GM12878 (cell line): ENCODE data around the gene TRPT1. TPM values are rescaled to one million over a fixed set of nuclear protein-coding genes. Genes with fewer than 3 reads are reported as not detected.

Source experiments
- CHD2 ChIP-seq: IDR thresholded peaks from 2 replicates; pipeline ENCODE4 v1.6.1; 2011; ENCODE audit warnings: low read depth, low read length, improper control_type of control experiment, borderline replicate concordance
- EP300 ChIP-seq, 2 experiments: fragments of 150-350 bp in 1 of 2; IDR thresholded peaks; 2 replicates each; pipeline ENCODE4 v1.6.1; 2011 to 2012; ENCODE audit warnings: low read depth in 2 of 2, low read length in 2 of 2, borderline replicate concordance in 1 of 2, improper control_type of control experiment in 1 of 2, inconsistent platforms in 1 of 2; ENCODE audit not compliant: control insufficient read depth in 1 of 2
- FOXK2 ChIP-seq: fragments of 450-650 bp; IDR thresholded peaks from 2 replicates; pipeline ENCODE4 v1.6.1; 2017; ENCODE audit warnings: mild to moderate bottlenecking, moderate library complexity
- HSF1 ChIP-seq: fragments of 150-350 bp; IDR thresholded peaks from 2 replicates; pipeline ENCODE4 v1.6.1; 2014; ENCODE audit warnings: mild to moderate bottlenecking, low read depth, low read length
- IKZF2 ChIP-seq, 2 experiments: fragments of 450-650 bp; IDR thresholded peaks; 2 replicates each; pipeline ENCODE4 v1.6.1; 2017; ENCODE audit warnings: mild to moderate bottlenecking in 2 of 2, moderate library complexity in 2 of 2
- MEF2B ChIP-seq: fragments of 450-650 bp; IDR thresholded peaks from 2 replicates; pipeline ENCODE4 v1.6.1; 2018; ENCODE audit warnings: mild to moderate bottlenecking, moderate library complexity; ENCODE audit not compliant: partially characterized antibody, poor library complexity, severe bottlenecking
- NR2C2 ChIP-seq: IDR thresholded peaks from 2 replicates; pipeline ENCODE4 v1.6.1; 2011; ENCODE audit warnings: borderline replicate concordance, low read depth; ENCODE audit not compliant: control insufficient read depth, insufficient read length
- PRDM15 ChIP-seq: fragments of 450-650 bp; formaldehyde crosslinking; IDR thresholded peaks from 2 replicates; pipeline ENCODE4 v1.4.0; 2020; ENCODE audit warnings: mild to moderate bottlenecking, moderate library complexity
- RB1 ChIP-seq: fragments of 450-650 bp; formaldehyde crosslinking; IDR thresholded peaks from 2 replicates; pipeline ENCODE4 v1.6.1; 2017; ENCODE audit warnings: mild to moderate bottlenecking, borderline replicate concordance
- RBBP5 ChIP-seq: fragments of 200-600 bp; sonication (generic); conservative IDR thresholded peaks from 2 replicates; pipeline ENCODE4 v1.6.1; 2016
- RFX5 ChIP-seq: IDR thresholded peaks from 2 replicates; pipeline ENCODE4 v1.6.1; 2011; ENCODE audit warnings: low read depth, low read length, improper control_type of control experiment
- RUNX3 ChIP-seq: IDR thresholded peaks from 2 replicates; pipeline ENCODE4 v1.6.1; 2012; ENCODE audit warnings: low read length, inconsistent platforms
- SIX5 ChIP-seq: IDR thresholded peaks from 2 replicates; pipeline ENCODE4 v1.6.1; 2011; ENCODE audit warnings: mild to moderate bottlenecking, low read depth, low read length, moderate library complexity; ENCODE audit not compliant: severe bottlenecking
- SMC3 ChIP-seq: IDR thresholded peaks from 2 replicates; pipeline ENCODE4 v1.6.1; 2011; ENCODE audit warnings: low read length, improper control_type of control experiment, borderline replicate concordance
- SP1 ChIP-seq: IDR thresholded peaks from one replicate; pipeline ENCODE4 v1.6.1; 2011; ENCODE audit warnings: low read depth, low read length
- TBL1XR1 ChIP-seq: IDR thresholded peaks from 2 replicates; pipeline ENCODE4 v1.6.1; 2012; ENCODE audit warnings: low read depth, low read length, improper control_type of control experiment
- ZBTB11 ChIP-seq: fragments of 450-650 bp; formaldehyde crosslinking; IDR thresholded peaks from 2 replicates; pipeline ENCODE4 v1.5.0; 2022; ENCODE audit warnings: mild to moderate bottlenecking, missing genetic modification characterization
- ZNF207 ChIP-seq: fragments of 450-650 bp; IDR thresholded peaks from 2 replicates; pipeline ENCODE4 v1.6.1; 2014; ENCODE audit warnings: antibody characterized with exemption, mild to moderate bottlenecking, borderline replicate concordance
- ZNF217 ChIP-seq: fragments of 450-650 bp; IDR thresholded peaks from 2 replicates; pipeline ENCODE4 v1.6.1; 2017; ENCODE audit warnings: antibody characterized with exemption, mild to moderate bottlenecking
- polyA plus RNA-seq, 11 experiments: library from polyadenylated mRNA; depleted of rRNA in 4 of 11; unstranded in 6 of 11; stranded (reverse) in 5 of 11; fragments of >200 nt; fragmentation: Nextera tagmentation in 4 of 11; fragmentation: Illumina TruSeq in 1 of 11; extraction: Ambion mirVana in 4 of 11; extraction: Trizol in 1 of 11; gene quantifications; 1 replicate in 1 of 11; 2 replicates in 10 of 11; pipeline versions ENCODE4 v1.2.1 to v1.2.3, GENCODE V29; 2011 to 2016; ENCODE audit warnings: inconsistent platforms in 2 of 11, missing spikeins in 2 of 11, low read depth in 1 of 11
- total RNA-seq, 4 experiments: library from RNA; depleted of rRNA in 3 of 4; stranded (reverse); fragments of >200 nt in 3 of 4; fragmentation: Illumina TruSeq in 1 of 4; extraction: Trizol in 1 of 4; gene quantifications; 2 replicates each; pipeline versions ENCODE4 v1.2.1 to v1.2.3, GENCODE V29; 2013 to 2021

Gene TRPT1
- total and polyA plus RNA-seq, 10 of the 15 experiments (the other 5 are each of a cell fraction or from before 2014, with no cell fraction given) = 7.1 to 63.0 (median 31.4) TPM

- no peak for TF ChIP-seq RUNX3
- TF ChIP-seq IKZF2 (IDR thresholded peaks at IDR 0.05) = 0 out of 4 replicates have a peak, but pooled peaks of 1 of the 2 experiments have one; percentile 8
- TF ChIP-seq ZBTB11 (CRISPR knock-in tag) = no peak
- TF ChIP-seq RB1 = no peak
- no peak for TF ChIP-seq SP1
- TF ChIP-seq SMC3 = no peak
- TF ChIP-seq HSF1 = no peak
- no peak for TF ChIP-seq ZNF207
- no peak for TF ChIP-seq PRDM15
- TF ChIP-seq CHD2 = no peak
- TF ChIP-seq MEF2B = no peak
- no peak for TF ChIP-seq ZNF217
- no peak for TF ChIP-seq EP300 (IDR thresholded peaks at IDR 0.05; ENCODE audit: borderline replicate concordance in 1 of 2, control insufficient read depth in 1 of 2, low read depth in 2 of 2, low read length in 2 of 2)
- no peak for TF ChIP-seq RFX5
- no peak for TF ChIP-seq SIX5
- no peak for TF ChIP-seq NR2C2
- no peak for TF ChIP-seq FOXK2
- TF ChIP-seq RBBP5 = no peak
- no peak for TF ChIP-seq TBL1XR1
Observed at GRCh38 chr11:64245401-64245796, 19.4 kb upstream of the TRPT1 start (continued).
